Stimulated activated CD8-positive, alpha-beta memory T cell treated with anti-CD3 and anti-CD28 coated beads, Interleukin-7, amount 100 ng/mL, for 48 hours (primary cell): Measurements from ENCODE around the gene GATA2.

Source experiments
- DNase-seq, 2 donors: peaks; one replicate each; pipeline ENCODE4 v3.0.0-alpha.2; 2020; ENCODE audit warnings: low read depth in 1 of 2; ENCODE audit errors: extremely low read depth in 1 of 2

Gene GATA2

GRCh38 chr3:128461731-128462130 is 31.3 kb downstream of the GATA2 start:
- DNase-seq: no peak

DNA sequence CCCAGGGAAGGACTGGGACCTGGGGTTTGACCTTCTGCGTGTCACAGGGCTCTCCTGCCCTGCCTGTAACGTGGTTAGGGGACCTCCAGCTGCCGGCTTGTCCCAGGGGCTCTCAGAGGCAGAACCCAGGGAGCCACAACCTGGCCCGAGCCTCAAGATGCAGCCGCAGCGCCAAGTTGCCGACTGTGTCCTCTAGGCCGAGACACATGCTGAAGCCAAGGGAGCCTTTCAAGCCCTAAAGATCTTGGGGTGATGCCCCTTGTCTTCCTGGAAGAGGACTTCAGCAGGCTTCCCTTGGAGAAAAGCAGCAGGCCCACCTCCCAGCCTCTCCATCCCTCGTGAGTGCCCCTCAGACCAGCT is 33.6 kb downstream of the GATA2 start:
- DNase-seq: no peak

- no peak for DNase-seq
Measured at GRCh38 chr3:128458746-128459460, 34.1 kb downstream of the GATA2 start.

- no peak for DNase-seq
Measured at GRCh38 chr3:128457937-128458336, 35.1 kb downstream of the GATA2 start.

DNA sequence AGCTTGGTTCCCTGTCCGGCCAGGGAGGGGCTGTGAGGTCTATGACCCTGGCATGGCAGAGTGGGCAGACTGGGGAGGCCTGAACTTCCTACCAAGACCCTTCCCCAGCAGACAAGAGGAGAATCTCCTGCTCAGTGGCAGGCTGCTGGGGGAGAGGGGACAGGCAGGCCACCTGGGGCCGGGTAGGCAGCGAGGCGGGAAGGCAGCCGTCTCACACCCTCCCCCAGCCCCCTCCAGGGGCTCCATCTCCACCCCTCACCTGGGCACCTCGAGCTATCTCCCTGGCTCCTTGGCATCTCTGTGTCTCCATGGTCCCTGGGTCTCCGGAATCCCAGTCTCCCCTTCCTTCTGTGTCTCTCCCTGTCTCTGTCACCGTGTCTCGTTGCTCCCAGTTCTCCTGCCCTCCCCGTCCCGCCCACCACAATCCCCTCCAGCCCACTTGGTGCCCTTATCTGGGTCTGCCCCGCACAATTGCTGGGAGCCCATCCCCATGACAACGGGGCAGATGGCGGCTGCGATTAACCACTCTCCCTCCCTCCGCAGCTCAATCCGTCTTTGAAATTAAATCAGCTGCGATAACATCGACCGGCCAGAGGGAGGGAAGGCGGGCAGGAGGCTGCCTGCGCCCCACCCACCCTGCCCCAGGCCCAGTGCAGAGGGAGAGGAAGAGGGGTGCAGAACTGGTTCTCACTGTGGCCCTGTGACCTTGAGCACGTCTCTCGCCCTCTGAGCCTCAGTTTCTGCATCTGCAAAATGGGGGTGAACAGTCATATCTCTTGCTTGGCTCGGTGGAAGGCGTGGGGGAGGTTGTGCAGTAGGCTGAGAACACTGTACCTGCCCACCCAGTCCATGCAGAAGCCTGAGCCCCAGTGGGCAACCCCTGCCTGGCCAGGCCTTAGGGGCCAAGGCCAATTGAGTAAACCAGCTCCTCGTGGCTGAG is 36.0 kb downstream of the GATA2 start:
- no peak for DNase-seq

DNA sequence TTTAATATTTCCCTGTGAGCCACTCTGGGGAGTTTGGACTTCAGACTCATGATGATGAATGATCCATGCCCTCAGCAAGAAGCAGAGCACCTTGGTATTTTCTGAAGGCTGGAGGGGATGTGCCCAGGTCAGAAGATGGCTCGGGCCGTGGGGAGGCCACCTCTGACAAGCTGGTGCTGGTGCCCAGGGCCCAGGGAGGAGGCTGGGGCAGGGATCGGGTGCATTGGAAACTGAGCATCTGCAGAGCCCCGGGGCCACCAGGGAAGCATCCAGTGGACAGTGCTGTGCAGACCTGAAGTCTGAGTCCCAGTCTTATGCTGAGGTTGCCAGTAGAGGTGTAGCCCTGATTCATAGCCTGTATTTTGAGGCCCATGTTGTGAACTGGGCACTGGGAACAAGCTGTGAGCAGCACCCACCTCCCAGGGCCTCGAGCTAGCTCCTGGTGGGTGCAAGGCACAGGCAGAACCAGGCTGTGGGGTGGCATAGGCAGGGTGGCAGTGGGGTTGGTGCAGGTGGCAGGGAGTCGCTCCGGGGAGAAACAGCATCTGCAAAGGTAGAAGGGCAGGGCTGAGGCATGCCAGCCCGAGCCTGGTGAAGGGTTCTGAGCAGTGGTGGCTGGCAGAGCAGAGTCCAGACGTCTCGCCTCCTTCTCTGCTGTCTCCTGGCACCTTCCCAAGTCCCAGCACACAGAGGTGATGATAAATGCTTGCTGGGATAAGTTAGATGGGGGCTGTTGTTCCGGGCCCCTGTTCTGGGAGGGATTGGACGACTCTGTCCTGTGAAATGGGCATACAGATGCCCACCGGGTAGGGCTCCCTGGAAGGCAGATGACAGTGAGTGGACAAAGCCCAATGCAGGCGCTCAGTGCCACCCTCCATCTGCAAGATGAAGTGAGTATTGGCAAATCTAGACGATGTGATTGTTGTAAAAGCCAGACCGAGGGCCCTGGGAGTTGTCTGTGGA is 36.9 kb downstream of the GATA2 start:
- no peak for DNase-seq

GRCh38 chr3:128455116-128455515 is 37.9 kb downstream of the GATA2 start:
- DNase-seq: no peak

GRCh38 chr3:128454310-128454618 is 38.7 kb downstream of the GATA2 start:
- no peak for DNase-seq

DNA sequence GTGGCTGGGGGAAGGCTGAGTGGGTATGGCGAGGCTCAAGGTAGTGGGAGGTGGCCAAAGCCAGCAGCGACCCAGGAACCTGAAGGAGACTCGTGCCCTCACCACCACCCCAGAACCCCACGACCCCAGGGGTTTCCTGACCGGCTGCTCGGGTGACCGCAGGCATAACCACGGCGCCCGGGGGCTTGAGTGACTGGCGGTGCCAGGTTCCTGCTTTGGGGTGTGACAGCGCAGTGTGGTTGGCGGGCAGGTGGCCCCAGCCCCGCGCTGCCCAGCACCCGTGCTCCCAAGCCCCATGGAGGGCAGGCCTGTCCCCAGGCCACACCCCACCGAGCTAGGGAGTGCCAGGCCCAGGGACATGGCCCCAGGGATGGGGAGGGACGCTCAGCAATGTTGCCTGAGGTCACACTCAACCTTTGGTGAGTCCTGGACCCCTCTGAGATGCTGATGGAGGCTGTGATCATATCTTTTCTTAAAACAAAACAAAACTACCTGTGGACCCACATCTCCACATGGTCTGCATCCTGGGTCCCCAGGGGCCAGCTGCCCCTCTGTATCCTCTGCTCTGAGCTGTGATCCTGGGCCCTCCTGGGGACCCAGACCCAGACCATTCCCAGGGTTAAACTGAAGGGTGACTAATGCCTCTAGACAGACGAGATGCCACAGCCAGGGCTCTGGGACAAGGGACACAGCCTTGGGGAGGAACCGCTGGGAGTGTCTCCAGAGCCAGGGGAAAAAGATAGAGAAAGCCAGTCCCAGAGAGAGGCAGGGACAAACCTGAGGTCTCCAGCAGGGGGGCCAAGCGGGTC is 39.3 kb downstream of the GATA2 start:
- DNase-seq: no peak

- no peak for DNase-seq
Measured at GRCh38 chr3:128452678-128453275, 40.2 kb downstream of the GATA2 start.

DNA sequence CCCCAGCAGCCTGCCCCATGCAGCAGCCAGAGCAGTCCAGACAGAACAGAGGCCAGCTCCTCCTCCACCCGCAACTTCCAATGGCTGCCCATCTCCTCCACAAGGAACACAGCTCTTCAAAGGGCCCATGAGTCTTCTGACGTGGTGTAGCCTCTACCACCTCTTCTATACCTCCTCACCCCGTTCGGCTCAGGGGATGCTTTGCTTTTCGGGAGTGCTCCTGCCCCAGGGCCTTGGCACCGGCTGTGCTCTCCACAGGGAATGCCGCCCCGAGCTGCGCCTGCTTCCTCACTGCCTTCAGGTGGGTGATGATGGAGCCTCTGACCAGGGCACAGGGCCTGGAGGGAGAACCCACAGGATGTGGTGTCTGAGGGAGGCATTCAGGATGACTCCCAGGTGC is 40.9 kb downstream of the GATA2 start:
- no peak for DNase-seq

- DNase-seq: no peak
Measured at GRCh38 chr3:128449111-128449638, 43.8 kb downstream of the GATA2 start.

- DNase-seq: peak in 1 of 2 donors; percentile 4
Measured at GRCh38 chr3:128448491-128448890, 44.5 kb downstream of the GATA2 start.

- peak; percentile 39 to 82 for DNase-seq
Measured at GRCh38 chr3:128447561-128448013, 45.4 kb downstream of the GATA2 start.

DNA sequence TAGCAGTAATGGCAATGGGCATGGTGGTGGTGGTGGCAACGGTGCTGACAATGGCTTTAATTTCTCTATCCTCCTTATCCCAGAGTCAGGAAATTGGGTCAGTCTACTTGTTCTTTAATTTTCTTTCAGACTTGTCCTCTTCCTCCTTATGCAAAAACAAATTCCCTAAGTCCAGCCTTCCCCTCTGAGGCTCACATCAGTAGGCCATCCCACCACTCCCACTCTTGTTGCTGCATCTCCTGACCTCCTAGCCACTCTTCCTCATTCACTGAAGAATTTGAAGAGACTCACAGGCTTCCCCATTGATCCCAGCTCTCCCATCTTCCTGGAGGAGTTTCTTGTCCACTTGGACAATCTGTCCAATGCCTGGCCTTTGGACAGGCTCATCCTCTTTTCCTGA is 46.2 kb downstream of the GATA2 start:
- DNase-seq: no peak

- no peak for DNase-seq
Measured at GRCh38 chr3:128445357-128445756, 47.6 kb downstream of the GATA2 start.

DNA sequence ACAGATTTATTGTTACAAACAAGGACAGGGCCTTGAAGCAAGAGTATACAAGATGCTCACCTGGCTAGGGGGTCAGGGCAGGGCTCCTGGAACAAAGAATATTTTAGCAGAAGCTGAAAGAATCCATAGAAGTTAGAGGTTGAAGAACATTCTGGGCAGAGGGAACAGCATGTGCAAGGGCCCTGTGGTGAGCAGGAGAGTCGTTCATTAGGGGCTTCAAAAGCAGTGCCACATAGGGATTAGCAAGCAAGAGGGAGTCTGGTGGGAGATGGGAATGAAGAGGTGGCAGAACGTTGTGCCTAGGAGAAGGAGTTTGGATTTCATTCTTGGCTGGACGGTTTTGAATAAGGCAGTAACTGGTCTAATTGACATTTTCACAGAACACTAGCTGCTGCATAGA is 49.2 kb downstream of the GATA2 start:
- DNase-seq: no peak

DNA sequence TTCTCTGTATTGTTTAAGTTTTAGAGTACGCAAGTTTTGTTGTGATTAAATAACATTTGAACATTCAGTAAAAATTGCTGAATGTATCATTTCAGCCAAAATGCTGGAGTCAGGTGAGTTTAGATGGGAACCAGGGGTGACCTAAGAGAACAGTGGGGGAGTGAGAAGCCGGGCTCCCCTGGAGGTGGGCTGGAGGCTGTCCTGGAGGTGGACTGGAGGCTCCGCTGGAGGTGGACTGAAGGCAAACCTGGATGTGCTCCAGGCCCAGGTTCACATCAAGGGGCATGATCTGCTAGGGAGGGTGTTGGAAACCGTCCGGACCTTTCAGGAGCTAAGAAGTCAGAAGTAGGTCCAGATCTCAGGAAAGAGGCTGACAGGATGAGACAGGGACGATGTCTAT is 50.1 kb downstream of the GATA2 start:
- DNase-seq: no peak

GRCh38 chr3:128442070-128442469 is 50.9 kb downstream of the GATA2 start:
- DNase-seq: no peak

DNA sequence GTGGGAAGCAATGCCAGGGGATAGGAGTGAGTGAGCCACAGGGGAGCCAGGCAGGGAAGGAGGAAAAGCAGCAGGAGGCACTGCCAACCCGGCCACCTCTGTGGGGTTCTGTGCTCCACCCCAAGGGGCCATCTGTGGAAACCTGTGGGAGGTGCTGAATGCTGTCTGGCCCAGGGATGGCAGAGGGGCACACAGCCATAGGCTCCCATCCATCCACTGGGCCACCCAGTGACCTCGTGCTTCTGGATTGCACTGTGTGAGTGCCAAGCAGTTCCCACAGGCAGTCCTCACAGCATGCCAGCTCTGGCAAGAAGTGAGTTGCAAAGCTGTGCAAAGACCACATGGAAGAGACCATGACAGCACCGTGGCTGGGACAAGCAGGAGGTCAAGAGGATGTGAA is 53.8 kb downstream of the GATA2 start:
- DNase-seq: no peak
